GM06990 (cell line): ENCODE measurements around the gene SFTPD.

Source experiments
- DNase-seq: peaks from one replicate; pipeline ENCODE4 v3.0.0-alpha.2; 2011; ENCODE audit not compliant: insufficient read length; ENCODE audit errors: extremely low read depth
- H3K27me3 ChIP-seq: replicated peaks from 2 replicates; pipeline ENCODE4 v1.6.0; 2011; ENCODE audit warnings: low read length; ENCODE audit not compliant: control insufficient read depth, insufficient read depth
- H3K36me3 ChIP-seq: 2 replicates; pipeline ENCODE4 v1.5.1; 2011; ENCODE audit warnings: low read length; ENCODE audit not compliant: control insufficient read depth, insufficient read depth
- H3K4me3 ChIP-seq: replicated peaks from 2 replicates; pipeline ENCODE4 v1.5.1; 2011; ENCODE audit warnings: low read depth, mild to moderate bottlenecking, control low read depth, low read length
- CTCF ChIP-seq: IDR thresholded peaks from 2 replicates; pipeline ENCODE4 v1.5.1; 2011; ENCODE audit warnings: low read length, control low read depth, mild to moderate bottlenecking, inconsistent platforms; ENCODE audit not compliant: insufficient read depth, poor library complexity, severe bottlenecking

The SFTPD gene

GRCh38 chr10:79938728-79939406 lies 10.0 kb downstream of the SFTPD start:
- TF ChIP-seq CTCF: no peak
- Histone ChIP-seq H3K36me3 (no peaks in the 10 kb centered on the region), H3K27me3 (no peaks in the 10 kb centered on the region; the same call in none of the 2 replicates), H3K4me3 (no peak overlapping the region)
- peak; percentile 46 for DNase-seq

- no peak overlapping the region for H3K4me3 ChIP-seq
- no peaks in the 10 kb centered on the region; the same call in none of the 2 replicates for H3K27me3 ChIP-seq
- DNase-seq: no peak
- no peak for TF ChIP-seq CTCF
- no peaks in the 10 kb centered on the region for H3K36me3 ChIP-seq
These were observed 11.2 kb downstream of the SFTPD start for GRCh38 chr10:79937701-79938151.

DNA sequence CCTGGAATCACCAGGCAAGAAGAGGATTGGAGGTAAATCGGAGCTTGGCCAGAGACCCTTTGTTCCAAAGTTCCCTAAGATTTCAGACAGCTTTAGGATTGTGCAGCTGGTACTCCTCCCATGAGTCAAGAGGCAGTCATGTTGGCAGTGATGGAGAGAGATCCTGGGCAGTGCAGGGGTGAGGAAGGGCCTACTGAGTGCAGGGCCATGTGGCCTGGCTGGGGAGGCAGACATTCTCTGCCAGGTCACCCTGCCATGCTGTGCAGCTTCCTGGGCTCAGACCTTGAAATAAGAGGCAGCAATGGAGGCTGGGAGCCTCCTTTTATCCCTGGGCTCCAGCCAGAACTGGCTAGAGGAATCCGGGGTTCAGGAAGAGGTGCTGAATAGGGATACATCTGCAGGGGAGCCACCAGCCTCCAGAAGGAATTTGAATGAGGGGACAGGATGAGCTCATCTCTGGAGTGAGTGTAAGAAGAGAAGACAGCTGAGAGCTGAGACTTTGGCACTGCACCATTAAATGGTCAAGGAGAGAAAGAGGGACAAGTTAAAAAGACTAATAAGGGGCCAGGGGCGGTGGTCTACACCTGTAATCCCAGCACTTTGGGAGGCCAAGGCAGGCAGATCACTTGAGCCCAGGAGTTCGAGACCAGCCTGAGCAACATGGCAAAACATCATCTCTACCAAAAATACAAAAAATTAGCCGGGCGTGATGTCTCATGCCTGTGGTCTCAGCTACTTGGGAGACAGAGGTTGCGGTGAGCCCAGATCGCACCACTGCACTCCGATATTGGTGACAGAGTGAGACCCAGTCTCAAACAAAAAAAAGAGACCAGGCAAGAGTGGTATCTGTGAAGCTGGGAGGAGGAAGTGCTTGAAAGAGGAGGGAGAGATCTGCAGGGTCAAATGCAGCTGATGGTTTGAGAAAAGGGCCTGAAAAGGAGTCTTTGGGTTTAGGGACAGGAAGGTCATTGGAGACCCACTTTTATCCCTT lies 12.0 kb downstream of the SFTPD start:
- TF ChIP-seq CTCF: no peak
- no peak overlapping the region for H3K4me3 ChIP-seq
- no peak for DNase-seq

DNA sequence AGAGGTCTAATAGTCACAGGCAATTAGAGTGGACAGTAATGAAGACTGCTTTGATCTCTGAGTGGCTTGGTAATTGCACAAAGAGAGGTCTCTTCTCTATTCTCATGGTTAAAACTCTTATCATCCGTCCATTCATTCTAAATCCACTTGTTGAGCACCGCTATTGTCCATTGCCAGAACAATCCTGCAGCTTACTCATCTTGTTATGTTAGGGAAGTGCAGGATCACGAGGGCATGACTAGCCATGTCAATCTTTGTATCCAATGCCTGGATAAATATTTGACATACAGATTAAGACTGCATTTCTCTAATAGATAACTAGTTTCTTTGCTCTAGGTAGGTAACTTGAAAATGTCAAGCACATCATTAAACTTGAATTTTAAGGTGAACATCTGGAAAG lies 14.9 kb downstream of the SFTPD start:
- no peak overlapping the region for H3K4me3 ChIP-seq
- no peaks in the 10 kb centered on the region for H3K36me3 ChIP-seq
- DNase-seq: no peak
- no peaks in the 10 kb centered on the region; the same call in 1 of the 2 replicates for H3K27me3 ChIP-seq
- no peak for TF ChIP-seq CTCF

More for the DNA sequence above, 12.0 kb downstream of the SFTPD start:
- Histone ChIP-seq H3K27me3 (no peaks in the 10 kb centered on the region; the same call in 1 of the 2 replicates), H3K36me3 (no peaks in the 10 kb centered on the region)

DNA sequence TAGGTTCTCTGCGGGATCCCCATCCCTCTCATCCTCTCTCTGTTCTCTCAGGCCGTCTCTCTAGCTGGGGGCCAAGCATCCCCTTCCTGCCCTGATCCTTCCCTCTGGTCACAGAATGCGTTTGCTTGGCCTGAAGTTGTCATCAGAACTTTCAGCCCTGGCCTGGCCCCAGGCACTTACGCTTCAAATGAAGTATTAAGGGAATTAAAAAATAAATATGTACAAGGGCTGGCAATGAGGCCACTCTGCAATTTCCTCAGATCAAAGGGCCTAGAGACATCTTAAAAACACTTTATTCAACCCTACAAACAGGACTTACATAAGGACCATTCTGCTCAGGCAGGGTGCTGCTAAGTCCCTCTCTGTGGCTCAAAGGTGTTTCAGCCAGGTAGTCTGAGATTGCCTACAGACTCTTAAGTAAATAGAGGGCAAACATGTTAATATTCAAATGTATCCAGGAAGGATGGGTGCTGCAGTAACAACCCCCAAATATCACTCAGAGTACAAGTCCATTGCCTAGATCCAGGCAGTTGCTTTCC lies 16.0 kb downstream of the SFTPD start:
- Histone ChIP-seq H3K4me3 (no peak overlapping the region), H3K27me3 (no peaks in the 10 kb centered on the region; the same call in 1 of the 2 replicates), H3K36me3 (no peaks in the 10 kb centered on the region)
- no peak for DNase-seq
- TF ChIP-seq CTCF: no peak
